GM10847 (cell line): ENCODE measurements around the gene TMPRSS13.

ENCODE experiments used
- POLR2A ChIP-seq: IDR thresholded peaks from 2 replicates; pipeline ENCODE4 v1.6.1; 2011; ENCODE audit not compliant: insufficient read length; ENCODE audit errors: extremely low read depth

The TMPRSS13 gene

GRCh38 chr11:117933930-117934329 lies 4.7 kb upstream of the TMPRSS13 start:
- TF ChIP-seq POLR2A: no peak

GRCh38 chr11:117933475-117933874 lies 4.3 kb upstream of the TMPRSS13 start:
- no peak for TF ChIP-seq POLR2A

DNA sequence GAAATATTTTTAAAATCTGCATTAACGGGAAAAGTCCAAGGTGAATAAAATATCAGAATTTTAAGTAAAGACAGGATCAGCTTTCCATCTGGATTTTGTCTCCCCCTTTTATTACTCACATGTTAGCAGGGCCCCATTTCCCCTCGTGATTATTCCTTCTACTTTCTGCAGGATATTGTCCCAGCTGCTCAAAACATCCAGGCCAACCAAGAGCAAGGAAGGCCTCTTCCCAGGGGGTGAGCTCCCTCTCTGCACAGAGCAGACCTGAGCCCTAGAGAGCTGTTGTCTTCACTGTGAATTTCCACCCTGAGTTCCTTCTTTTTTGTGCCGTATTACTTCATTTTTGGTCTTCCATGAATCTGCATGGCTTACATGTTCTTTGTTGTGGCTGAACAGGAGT lies 3.7 kb upstream of the TMPRSS13 start:
- TF ChIP-seq POLR2A: no peak

GRCh38 chr11:117932426-117932825 lies 3.2 kb upstream of the TMPRSS13 start:
- TF ChIP-seq POLR2A: no peak

DNA sequence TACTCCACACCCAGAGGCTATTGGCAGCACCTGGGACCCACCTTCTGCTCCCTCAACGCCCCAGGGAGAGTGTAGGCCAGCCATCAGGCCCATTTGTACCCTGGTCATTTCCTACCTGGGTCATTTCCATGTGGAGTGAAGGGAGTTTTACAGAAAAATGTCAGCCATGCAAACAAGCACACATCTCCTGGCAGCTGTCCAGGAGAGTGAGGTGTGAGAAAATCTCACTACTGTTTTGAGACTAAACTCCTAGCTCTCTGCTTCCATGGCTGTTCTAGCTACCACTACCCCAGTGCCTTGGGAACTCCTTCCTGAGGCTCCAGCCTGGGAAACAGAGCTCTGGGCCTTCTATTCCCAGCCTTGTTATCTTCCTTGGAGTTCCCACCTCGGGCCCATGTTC lies 2.8 kb upstream of the TMPRSS13 start:
- TF ChIP-seq POLR2A: no peak

- no peak for TF ChIP-seq POLR2A
Observed at GRCh38 chr11:117931331-117931950, 2.2 kb upstream of the TMPRSS13 start.

- TF ChIP-seq POLR2A: no peak
Observed at GRCh38 chr11:117930668-117931330, 1.6 kb upstream of the TMPRSS13 start.

DNA sequence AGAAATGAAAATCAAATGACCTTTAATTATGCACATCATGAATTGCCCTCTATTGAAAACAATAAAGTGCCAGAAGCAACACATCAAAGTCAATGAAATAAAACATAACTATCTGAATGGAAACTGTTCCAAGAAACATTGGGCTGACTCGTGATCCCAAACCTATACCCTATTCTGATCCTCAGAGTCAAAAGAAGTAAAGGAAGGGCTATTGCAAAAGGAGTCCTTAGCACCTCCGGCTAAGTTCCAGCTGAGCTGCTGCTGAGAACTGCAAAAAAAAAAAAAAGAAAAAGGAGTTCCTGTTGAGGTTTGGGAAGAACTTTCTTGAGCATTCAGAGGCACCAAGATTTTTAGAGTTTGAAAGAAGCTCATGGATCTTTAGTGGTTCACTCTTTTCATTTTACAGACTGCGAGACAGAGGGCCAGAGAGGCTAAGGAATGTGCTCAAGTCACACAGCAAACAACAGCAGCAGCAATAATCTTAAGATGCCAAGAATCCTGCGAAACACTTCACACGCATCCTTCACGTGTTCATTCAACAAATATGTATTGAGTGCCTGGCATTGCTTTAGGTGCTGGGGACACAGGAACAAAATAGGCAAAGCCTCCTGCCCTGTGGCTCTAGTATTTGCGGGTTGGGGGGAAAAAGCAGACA lies 841 bp upstream of the TMPRSS13 start:
- TF ChIP-seq POLR2A: no peak

DNA sequence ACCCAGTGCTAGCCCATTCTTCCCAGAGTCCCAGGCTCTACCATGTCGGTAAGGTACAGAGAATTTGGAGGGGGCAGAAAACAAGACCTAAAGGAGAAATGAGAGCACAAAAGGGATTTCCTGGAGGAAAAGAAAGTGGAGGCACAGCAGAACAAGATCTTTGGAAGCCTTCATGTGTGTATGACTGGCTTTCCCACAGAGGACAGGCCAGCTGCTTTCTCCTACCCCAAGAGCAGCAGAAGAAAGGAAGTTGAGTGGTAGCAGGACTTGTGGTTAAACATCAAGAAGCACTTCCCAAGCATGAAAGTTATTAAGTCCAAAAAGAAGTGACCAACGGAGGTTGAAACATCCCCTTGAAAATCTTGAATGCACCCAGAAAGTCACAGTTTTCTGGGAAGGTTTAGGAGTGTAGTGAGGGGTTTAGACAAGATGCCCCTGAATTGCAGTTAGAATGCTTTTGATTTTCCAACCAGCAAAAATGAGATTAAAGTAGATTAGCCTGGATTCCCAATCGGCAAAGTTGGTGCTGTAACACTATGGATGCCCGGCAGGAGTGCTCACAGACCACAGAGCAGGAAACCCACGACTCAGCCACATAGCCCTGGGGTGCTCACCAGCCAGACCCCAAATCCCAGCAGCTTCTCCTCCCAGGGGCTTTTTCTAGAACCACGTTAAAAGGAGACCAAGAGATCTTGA lies 608 bp downstream of the TMPRSS13 start:
- TF ChIP-seq POLR2A: no peak

DNA sequence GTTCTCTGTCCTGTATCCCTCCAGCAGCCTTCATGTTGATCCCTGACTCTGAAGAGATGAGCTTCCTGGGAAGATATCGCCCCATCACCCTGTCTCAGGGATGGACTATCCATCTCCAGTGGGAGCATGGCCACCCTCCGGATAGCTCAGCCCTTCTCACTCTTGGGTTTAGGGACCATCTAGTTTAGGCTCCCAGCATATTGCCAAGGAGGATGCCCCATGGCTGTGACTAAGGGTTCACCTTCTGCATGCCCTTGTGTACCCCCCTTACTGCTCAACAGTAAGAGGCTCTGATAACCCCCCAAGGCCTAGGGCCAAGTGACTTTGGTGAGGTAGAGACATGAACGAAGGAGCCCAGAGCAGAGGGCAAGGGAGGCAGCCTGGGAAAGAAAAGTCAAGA lies 1.3 kb downstream of the TMPRSS13 start:
- no peak for TF ChIP-seq POLR2A

DNA sequence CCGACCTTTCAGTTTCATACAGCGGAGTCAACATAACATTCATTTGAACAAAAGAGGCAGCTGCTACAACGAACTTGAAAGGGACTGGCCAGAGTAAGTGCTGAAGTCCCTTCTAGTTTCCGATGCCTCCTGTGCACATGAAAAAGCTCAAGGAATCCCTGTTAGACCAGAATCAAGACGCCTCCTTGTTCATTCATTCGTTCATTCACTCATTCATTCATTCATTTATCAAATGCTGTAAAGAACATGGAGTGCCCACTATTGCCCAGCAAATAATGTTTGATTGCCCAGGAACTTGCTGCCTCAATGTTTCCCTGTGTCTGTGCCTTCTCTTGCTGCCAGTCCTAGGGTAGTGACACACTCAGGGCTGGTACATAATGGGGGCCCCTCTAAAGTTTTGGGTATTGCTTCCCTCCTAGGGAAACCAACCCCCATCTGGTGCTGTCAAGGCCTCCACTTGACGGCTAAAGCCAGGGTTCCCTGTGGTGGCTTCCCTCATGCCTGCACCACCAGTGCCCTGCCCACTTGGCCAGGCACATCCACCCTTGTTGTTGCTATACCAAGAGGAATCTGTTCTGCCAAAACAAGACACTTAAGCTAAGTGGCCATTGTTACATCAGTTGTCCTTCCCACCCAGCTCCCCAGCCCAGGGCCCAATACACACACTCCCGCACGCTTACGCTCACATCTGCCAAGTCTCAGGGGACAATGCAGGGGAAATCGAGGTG lies 3.8 kb downstream of the TMPRSS13 start:
- no peak for TF ChIP-seq POLR2A

GRCh38 chr11:117924631-117925170 lies 4.5 kb downstream of the TMPRSS13 start:
- TF ChIP-seq POLR2A: no peak

GRCh38 chr11:117923773-117924172 lies 5.4 kb downstream of the TMPRSS13 start:
- no peak for TF ChIP-seq POLR2A

DNA sequence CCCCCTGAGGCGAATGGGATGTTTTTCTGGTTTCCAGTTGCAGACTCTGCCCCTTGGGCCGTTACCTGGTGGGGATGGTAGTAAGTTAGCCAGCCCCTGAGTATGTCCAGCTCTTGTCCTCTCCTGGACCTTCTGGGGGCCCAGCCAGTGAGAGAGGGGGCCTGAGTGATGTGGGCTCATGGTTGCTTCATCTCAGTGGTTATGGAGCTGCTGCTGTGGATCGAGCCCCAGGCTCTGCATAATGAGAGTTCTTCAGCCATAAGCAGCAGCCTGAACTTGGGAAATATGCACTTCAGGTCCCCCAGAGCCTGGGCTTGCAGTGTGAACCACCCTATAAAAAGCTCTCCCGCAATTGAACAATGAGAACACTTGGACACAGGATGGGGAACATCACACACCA lies 5.9 kb downstream of the TMPRSS13 start:
- no peak for TF ChIP-seq POLR2A

- TF ChIP-seq POLR2A: no peak
Observed at GRCh38 chr11:117921893-117922292, 7.3 kb downstream of the TMPRSS13 start.
